Stimulated activated naive CD4-positive, alpha-beta T cell (primary cell): ENCODE results near the gene EFCAB10.
"Not testable (repeated sequence)": the region's sequence is repeated elsewhere in the genome, so short reads cannot be mapped to it uniquely, and the experiment has no call there.

Source experiments
- DNase-seq, 6 experiments: peaks; one replicate each; lab custom pipeline; 2025; lab: John Stamatoyannopoulos, UW

EFCAB10 gene

DNA sequence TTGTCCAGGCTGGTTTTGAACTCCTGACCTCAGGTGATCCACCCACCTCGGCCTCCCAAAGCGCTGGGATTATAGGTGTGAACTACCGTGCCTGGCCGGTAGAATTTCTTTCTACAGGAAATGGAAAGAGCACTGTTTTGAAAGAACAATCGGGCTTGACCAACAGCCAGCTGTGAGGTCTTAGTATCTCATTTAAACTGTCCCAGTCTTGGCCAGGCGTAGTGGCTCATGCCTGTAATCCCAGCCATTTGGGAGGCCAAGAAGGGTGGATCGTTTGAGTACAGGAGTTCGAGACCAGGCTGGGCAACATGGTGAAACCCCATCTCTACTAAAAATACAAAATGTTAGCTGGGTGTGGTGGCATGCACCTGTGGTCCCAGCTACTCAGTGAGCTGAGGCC lies 17.8 kb upstream of the EFCAB10 start:
- not testable (repeated sequence) for DNase-seq

DNA sequence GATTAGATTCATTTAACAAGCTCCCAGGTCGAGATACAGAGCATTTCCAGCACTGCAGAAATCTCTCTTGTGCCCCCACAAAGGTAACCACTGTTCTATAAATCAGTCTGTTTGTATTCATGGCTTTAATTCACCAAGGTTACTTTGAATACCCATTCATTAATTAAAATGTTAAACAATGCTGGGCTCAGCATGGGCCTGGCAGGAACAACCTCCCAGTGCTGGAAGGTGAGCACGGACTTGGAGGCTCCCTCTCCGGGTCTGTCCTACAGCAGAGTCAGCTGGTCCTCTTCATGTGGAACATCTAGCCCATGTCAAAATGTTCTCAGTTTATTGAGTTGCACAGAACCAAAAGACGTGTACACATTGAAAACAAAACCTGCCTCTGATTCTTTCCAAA lies 15.6 kb upstream of the EFCAB10 start:
- no peak for DNase-seq

DNA sequence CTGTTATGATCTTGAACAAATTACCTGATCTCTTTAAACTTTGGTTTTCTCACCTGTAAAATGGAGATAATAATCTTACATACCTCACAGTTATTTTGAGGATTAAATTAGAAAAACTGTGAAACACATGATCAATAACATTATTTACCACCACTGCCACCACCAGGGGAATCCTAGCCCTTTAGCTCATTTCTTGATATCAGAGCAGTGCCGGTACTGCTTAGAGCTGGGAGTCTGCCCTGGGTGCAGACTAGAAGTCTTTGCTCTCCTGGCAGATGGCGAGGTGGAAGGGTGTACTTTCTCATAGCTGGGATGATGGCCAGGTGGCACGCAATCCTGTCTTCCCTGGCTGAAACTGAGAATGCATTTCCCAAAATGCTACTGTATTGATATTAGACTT lies 12.7 kb upstream of the EFCAB10 start:
- DNase-seq, result no peak

DNA sequence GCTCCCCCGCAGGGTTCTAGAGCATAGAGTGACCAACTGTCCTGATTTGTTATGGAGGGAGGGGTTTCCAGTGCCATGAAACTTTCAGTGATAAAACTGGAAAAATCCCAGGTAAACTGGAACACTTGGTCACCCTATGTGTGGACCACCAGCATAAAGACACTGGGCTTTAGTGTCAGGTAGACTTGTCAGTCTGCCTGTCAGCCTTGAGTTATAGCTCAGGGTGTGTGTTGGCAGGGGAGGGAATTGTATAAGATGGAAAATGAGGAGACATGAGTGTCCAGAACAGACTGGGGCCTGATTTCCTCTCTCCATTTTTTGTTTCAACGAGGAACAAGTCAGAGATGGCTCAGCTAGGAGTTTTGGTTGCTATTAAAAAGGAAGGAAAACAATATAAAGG lies 10.2 kb upstream of the EFCAB10 start:
- DNase-seq, result no peak

DNA sequence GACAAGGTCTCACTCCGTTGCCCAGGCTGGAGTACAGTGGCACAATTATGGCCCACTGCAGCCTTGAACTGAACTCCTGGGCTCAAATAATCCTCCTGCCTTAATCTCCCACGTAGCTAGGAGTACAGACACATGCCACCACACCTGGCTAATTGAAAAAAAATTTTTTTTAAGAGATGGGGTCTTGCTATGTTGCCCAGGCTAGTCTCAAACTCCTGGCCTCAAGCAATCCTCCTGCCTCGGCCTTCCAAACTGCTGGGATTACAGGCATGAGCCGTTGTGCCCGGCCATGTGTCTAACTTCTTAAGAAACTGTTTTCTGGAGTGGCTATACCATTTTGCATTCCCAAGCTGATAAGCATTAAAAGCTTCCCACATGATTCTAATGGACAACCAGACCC lies 9.5 kb upstream of the EFCAB10 start:
- no peak for DNase-seq

DNA sequence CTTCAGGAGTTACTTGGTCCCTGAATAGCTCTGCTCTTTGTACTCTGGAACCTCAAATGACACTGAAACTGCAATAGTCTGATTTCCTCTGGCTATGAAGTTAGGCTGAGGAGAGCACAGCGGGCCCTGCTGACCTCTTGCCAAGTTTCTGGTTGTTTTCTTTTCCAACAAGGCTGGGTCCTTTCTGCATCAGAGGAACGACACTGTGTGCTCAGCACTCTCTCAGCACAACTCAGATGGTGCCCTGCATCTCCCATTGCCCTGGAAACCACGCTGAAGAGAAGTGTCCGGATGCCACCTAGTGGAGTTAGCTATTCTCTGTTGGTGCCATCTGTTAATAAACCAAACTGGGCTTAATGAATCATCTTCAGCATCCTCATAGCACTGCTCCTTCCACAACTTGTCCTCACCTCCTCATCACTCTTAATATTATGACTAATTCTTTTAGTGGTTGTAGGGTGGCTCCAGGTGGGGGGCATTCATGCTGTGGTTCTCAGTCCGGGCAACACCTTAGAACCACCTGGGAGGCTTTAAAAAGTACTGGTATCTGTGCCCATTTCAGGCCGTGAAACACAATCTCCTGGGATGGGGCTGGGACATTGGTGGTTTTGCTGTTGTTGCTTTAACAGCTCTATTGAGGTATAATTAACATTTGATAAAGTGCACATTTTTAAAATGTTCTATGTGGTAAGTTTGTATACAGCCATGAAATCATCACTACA lies 8.2 kb upstream of the EFCAB10 start:
- peak in 3 of 6 experiments; percentile 23 to 53 (median 33) for DNase-seq

DNA sequence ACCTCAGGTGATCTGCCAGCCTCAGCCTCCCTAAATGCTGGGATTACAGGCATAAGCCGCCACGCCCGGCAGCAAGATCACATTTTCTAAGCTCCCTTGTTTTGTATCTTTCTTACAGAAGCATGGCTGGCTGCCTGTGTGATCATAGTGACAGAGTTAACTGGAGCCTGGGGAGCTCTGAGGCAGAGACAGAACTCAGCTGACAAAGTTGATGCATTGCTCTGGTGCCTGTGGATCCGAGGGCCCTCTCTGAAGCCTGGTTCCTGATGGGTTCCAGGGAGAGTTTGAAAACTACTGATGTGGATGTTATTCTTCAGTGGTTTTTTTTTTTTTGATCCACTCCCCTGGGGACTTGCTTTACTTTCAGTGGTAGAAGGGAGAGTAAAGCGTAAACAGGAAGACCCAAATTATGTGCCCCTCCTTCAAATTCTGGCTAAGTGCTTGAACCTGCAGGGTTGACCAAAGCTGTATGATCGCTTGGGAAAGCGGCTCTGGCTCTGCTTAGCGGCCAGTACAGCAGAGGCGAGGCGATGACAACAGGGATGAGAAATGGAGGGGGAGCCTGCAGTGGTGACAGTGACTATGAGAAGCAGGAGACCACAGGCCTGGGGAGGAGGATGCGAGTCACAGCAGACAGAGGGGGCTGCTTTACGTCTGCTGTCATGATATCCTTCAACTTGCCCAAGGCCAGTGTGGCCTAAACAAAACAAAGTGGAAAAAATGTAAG lies 6.8 kb upstream of the EFCAB10 start:
- no peak for DNase-seq

DNA sequence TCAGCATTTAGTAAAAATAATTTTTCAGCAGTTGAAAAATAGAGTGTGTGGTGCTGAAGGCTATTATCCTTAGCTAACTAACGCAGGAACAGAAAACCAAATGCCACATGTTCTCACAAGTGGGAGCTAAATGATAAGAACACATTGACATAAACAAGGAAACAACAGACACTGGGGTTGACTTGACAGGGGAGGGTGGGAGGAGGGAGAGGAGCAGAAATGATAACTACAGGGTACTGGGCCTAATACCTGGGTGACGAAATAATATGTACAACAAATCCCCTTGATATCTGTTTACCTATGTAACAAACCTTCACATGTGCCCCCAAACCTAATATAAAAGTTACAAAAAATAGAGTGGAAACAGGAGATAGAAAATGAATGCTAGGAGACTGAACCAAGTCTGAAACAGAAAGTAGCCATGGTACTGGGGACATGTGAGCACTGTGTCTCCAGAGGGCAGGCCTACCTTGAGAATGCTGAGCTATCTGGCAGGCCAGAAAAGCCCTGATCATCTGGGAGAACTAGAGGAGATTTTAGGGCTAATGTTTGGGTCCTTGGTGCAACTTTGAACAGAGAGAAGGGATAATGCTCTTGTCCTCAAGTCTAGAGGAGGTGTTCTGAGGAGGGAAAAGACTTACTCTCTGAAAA lies 4.7 kb upstream of the EFCAB10 start:
- no peak for DNase-seq

DNA sequence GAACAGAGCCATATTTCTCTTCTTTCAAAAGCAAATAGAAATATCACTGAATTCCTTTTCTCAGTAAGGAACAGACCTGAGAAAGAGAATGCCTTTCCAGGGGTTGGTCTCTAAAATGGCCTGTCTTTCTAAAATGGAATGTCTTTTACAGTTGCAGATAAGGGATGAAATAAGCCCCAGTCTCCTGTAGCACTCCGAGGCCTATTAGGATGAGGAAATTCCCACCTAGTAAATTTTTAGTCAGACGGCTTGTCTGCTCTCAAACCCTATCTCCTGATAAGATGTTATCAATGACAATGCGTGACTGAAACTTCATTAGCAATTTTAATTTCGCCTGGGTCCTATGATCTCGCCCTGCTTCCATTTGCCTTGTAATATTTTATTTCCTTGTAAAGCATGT lies 2.9 kb upstream of the EFCAB10 start:
- DNase-seq, result no peak

DNA sequence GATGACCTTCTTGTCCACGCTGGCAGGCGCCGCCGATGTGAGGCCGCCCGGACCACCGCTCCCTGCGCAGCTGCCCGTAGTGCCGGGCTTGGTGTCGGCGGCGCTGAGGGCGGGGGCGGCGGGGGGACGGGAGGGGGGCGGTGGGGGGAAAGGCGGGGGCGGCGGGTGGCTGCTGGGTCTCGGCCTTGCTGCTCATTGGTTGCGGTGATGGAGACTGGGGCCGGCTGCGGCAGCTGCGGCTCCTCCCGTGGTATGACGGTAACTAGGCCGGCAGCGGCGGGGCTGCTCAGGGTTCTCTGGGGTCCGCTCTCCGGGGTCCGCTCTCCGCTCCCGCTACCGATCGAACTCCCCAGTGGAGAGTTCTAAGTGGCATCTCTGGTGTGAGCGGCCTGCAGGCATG lies 1.8 kb upstream of the EFCAB10 start:
- DNase-seq, result no peak

DNA sequence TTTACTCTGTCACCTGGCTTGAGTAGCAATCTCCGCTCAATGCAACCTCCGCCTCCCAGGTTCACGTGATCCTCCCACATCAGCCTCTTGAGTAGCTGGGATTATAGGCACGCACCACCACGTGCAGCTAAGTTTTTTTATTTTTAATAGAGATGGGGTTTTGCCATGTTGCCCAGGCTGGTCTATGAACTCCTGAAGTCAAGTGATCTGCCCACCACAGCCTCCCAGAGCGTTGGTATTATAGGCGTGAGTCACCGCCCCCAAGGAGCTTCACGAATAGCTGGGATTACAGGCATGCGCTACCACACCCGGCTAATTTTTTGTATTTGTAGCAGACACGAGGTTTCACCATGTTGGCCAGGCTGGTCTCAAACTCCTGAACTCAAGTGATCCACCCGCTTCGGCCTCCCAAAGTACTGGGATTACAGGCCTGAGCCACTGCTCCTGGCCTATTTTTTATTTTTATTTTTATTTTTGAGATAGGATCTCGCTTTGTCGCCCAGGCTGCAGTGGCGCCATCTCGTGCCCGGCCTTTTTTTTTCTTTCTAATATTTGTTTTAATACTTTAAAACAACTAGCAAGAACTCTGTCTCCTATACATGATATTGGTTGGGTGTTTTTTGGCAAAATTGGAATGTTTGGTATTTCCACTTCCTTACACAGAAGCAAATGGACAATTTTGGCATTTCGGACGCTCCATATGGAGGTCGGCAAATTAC lies 1.1 kb downstream of the EFCAB10 start:
- DNase-seq, result no peak

DNA sequence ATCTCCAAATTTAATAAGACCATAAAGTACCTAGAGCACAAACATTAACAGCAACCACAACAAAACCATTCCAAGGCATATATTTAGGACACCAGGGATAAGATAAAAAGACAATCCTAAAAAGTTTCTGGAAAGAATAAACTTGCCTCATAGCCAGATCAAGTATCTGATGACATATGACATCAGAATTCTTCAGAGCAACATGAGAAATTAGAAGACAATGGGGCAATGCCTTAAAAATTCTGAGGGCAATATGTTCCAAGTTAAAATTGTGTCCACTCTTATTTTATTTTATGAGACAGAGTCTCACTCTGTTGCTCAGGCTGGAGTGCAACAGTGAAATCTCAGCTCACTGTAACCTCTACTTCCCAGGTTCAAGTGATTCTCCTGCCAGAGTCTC lies 2.8 kb downstream of the EFCAB10 start:
- DNase-seq, result no peak

DNA sequence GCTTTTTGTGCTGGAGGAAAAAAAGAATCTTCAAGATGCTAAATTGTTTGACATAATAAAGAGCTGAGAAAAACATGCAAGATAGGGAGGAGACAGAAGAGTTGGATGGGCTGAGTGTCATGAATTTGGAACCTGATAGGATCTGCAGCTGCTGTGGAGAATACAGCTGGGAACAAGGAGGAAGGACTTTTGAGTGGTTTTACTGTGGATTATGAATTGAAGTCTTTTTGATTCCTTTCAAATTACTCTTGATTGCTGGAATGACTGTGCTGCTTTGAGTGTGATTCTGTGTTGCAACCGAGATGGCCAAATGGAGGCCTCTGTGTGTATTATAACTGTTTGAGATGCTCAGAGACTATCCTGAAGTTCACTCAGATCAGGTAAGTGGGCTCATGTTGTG lies 4.0 kb downstream of the EFCAB10 start:
- DNase-seq, result no peak

DNA sequence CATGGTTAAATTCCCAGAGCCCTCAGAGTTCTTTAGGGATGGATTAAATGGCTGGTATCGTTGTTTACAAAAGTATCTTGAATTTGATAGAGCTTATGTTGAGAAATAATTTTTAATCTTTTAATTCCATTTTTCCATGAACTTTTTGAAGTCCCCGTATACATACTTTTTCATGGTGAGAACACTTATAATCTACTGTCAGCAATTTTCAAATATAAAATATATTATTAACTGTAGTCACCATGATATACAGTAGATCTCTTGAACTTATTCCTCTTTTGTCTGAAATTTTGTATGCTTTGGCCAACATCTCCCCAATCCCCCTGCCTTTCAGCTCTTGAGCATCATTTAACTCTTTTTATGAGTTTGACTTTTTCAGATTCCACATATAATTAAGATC lies 9.4 kb downstream of the EFCAB10 start:
- no peak for DNase-seq

DNA sequence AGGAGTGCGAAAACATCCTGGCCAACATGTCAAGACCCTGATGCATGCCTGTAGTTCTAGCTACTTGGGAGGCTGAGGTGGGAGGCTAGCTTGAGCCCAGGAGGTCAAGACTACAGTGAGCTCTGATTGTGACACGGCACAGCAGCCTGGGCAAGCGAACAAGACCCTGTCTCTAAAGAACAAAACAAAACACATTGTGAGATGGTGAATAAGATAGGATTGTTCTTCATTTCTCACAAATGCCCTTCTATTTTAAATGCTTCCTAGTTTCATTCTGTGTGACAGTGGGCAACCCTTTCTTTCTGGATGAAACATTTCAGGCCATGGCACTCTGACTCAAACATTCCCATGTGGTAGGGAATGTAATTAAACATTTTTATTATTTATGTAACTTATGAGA lies 13.5 kb downstream of the EFCAB10 start:
- DNase-seq, result no peak

DNA sequence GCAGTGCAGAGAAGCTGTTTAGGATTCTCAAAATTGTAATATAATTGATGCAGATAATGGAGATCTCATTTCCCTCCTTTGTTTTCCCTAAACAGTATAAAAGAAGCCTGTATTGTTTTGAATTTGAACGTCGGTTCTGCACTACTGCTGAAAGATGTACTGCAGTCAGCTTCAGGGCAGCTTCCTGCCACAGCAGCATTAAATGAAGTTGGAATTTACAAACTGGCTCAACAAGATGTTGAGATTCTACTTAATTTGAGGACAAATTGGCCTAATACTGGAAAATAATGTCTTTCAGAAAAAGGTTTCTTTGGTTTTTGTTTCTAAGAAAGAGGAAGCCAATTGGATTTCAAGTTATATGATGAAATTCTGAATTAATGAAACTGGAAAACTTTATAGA lies 14.3 kb downstream of the EFCAB10 start:
- DNase-seq, result no peak

DNA sequence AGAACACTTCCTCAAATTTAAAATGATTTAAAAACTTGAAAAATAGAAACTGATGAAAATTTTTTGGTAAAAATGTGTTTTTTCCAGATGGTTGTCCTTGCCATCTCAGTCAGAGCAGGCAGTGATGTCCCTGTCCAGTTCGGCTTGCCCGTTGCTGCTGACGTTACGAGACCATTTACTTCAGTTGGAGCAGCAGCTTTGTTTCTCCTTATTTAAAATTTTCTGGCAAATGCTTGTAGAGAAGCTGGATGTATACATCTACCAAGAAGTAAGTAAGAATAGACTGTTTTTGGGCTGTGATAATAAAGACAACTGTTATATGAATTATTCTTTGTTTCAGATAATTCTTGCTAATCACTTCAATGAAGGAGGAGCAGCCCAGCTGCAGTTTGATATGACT lies 16.1 kb downstream of the EFCAB10 start:
- no peak for DNase-seq

DNA sequence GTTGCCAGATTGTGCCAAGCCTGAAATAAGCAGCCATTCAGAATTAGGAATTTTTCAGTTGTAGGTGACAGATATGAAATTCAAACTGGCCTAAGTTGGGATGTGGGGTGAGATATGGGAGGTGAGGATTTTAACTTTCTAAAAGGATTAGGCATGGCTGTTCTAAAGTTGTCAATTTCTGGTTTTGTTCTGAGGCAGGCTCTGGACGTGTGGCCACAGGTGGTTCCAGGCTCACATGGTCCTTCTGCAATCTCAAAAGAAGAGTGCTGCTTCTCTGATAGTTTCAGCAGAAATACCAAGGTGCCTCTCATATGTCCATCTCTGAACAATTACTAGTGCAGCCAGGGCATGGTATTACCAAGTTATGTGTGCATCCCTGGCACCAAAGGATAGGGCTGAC lies 21.4 kb downstream of the EFCAB10 start:
- no peak for DNase-seq

DNA sequence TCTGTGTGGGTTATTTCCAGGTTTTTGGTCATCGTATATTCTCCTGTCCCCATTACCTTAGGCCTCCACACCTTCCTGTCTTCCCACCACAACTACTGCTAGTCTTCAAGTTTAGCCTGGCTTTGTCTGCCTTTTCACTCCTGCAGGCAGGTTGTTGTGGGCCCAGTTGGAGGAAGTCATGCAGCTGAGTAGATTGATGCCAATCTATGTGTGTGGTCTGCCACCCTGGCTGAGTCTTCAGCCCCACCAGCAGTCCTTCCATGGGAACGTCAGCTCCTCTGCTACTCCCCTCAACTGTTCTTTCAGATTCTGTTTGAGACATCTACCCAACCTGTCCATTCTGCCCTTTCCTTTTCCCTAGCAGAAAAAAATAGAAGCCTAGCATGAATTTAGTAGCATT lies 43.0 kb downstream of the EFCAB10 start:
- no peak for DNase-seq

DNA sequence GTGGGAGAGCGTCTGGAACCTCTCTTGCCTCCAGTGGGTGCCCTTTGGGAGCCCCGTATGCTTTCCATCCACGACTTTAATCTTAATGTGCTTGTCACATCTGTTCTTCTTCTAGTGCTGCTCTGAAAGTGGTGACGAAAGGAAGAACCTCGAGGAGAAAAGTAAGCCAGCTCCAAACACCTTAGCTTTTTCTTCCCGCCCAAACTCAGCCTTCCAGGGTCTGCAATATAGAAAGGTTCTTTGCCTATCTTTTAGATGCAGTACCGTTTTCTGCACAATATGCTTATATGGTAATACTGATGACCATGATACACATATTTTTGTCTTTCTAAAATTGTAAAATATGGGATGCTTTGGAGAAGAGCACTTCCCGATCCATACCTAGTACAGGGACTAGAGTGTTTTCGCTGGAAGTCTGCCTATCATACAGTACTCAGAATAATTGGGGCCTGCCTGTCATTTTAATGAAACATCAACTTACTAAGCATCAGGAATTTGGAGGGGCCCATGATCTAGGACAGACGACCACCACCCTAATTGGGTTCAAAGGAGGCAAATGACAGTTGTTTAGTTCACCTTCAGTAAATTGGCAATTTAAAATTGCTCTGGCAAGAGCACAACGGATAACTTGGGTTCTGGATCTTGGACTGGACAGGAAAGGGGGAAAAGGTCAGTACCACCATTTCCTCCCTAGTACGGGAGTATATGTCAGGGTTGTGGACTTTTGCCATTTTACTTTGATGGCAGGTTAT lies 48.4 kb downstream of the EFCAB10 start:
- no peak for DNase-seq

DNA sequence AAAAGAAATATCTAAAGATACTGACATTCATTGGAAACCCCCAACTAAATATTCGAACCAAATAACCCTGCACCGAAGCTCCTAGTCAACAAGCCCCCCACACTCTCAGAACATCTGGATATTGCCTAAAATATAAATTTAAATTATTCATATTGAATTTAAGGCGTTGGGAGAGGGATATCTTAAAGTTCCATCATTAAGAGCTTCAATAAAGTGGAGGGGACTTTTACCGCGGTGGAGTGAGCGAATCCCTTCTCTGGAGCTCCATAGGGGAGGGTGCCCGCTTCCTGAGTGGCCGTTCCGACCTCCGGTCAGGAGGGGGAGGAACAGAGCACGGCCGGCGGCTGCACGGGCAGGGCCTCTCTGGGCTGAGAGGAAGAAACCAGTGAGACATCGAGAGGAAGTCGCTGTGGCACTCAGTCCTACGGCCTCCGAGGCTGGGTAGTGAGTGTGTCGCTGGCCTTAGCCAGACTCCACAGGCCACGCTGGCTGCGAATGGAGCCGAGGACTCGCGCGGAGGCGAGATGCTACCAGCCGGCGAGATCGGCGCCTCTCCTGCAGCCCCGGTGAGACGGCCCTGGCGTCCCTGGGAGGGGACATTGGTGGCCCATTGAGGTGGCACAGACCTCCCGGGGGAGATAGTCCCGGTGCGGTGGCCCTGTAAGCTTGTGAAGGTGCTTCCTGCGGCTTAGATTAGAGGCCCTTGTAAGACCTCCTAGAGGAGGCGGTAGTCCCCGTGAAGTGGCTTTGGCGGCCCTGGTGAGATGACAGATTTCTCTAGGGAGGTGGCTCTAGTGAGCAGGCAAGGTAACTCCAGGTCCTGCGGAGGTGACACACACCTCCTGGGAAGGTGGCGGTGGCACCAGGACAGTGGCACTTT lies 49.3 kb downstream of the EFCAB10 start, which contains the start of gene RINT1:
TSS of gene RINT1 (plus strand) at position 410 of the 880 bp plus-strand sequence. CDS start at position 525, 115 bp downstream.
- DNase-seq, result peak; percentile 62 to 84 (median 77)
